GM18520 (cell line): ENCODE results near the gene FARSB.

ENCODE experiments used
- ATAC-seq: cut with Tn5 transposase; IDR thresholded peaks from one replicate; pipeline ENCODE4 v1.9.1; 2021; ENCODE audit not compliant: unreplicated experiment

FARSB gene

DNA sequence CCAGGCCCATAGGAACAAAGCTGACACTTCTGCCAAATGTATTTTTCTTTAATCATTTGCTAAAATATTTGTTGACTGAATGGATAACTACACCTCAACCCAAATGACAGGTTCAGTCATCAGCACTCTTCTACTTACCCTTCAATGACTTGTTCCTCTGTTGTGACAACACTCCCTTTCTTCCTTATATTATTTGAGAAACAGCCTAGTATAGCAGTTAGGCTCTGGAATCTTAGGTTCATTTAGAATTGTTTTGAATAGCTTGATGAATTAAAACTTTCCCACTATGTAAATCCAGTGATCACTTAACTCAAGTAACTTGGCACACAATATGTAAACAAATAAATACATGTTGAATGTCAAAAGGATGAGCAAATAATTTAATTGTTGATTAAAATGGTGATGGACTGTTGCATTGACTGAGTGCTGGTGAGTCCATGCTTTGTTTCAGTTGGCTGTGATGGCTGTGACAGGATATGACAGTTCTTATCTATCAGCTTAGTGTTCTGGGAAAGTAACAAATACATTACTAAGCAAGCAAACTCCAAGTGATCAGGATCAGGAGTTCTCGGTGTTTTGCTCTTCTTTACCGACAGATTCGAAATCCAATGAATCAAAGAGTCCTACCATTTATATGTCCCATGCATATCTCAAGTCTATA lies 12.7 kb upstream of the FARSB start:
- ATAC-seq = no peak

DNA sequence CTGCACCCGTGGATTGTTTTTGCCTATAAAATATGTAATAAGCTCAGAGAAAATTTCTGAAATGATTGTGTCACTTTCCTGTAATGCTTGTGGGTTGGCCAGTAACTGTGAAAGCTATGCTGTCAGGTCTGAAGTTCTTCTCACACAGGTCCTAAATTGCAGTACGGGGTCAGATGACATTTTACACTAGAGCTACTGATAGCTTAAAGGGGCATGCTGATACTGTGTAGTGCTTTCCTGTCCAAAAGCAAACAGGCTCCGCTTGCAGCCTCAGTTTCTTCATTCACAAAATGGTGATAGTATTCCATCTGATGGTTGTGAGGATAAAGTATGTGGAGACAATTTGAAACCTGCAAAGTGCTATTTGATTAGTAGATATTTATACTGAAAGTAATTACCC lies 7.6 kb upstream of the FARSB start:
- no peak for ATAC-seq

DNA sequence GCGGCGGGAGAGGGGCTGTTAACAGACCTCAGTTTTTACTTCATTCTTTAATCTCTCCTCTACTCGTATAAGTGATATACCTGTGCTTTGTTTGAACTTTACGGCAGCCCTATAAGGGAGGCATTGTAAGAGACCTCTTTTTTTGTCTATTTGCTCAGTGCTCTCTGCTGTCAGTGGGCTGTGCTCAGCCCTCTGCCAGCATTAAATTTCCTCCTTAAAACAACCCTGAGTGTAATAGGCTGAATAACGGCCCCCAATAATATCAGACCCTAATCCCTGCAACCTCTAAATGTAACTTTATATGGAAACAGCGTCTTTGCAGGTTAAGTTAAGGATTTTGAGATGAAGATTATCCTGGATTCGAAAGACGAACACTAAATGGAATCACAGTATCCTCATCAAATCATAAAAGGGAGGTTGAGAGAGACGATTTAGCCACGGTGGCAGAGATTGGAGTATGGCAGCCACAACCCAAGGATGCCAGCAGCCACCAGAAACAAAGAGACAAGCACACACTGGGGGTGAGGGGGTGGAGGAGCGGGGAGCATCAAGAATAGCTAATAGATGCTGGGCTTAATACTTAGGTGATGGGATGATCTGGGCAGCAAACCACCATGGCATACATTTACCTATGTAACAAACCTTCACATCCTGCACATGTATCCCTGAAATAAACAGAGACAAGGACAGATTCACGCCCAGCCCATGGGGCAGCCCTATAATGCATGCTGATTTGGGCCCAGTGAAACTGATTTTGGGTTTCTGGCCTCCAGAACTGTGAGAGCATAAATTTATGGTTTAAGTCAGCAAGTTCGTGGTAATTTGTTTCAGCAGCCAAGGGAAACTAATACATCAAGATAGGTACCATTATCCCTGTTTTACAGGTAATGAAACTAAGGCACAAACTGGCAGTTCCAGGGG lies 894 bp upstream of the FARSB start:
- peak; percentile 0 for ATAC-seq

DNA sequence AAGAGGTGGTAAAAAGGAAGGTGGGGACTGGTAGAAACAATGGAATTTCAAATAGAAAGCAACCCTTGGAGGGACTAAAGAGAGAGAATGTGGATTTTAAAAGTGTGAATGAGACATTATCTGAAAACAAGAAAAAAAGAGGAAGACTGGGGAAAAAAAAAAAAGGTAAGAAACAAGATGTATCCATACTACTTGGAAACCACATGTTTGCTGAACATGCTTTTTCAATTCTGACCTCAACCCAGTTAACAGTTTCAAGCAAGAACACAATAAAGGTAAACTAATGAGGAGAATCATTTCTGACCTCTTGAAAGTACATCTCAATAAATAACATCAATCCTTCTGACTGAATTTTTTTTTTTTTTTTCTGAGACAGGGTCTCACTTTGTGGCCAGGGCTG lies 2.6 kb downstream of the FARSB start:
- no peak for ATAC-seq

DNA sequence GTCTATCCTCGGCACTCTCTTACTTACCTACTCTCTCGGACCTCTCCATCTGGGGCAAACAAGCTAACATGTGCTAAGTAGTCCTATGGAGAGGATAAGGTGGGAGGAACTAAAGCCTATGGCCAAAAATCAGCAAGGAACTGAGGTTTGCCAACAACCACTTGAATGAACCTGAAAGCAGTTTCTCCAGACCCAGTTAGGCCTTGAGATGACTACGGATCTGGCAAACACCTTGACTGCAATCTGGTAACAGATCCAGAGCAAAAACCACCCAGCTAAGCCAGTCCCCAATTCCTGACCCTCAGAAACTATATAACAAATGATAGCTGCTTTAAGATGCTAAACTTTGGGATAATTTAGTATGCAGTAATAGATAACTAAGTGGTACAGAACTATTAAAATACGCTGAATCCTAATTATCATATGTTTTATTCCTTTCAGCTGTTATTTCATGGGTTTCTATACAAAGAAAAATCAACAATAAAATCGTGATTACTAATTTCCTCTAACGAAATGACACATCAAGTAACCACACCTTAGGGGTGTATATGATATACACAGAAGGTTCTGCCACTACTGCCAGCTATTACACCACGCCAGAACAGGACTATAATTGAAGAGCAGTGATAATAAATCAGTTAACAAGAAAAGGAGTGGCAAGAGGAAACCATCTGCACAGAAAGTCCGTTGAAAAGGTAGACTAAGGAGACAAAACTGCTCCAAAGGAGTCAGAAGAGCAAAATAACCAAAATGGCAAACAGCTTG lies 3.2 kb downstream of the FARSB start:
- ATAC-seq = no peak

DNA sequence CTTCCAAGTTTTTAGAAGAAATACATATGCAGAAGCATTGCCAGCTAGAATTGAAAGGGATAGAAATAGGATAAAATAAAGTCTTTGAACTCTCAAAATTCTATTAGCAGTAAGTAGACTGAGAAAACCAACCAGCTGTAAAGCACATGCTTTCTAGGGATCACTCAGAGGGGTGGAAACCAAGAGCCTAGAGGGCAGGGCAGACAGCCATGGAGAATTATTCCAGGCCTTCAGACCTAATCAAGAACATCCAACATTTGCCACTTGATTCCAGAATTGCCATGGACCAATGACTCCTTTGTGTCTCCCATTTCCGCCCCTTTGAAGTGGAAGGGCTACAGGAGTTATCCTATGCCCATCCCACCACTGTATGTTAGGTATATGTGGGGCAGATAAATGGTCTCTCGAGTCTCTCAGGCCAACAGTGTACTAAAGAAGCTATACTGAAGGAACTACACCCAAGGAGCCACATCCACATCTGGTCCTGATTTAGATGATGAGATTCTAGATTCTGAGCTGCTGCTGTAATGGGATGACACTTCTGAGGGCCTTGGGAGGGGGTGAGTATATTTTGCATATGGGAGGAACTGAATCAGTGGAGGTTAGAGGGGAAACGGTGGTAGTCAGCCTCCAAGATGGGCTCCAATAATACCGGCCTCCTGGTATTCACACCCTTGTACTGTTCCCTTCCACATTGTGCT lies 4.0 kb downstream of the FARSB start:
- no peak for ATAC-seq

DNA sequence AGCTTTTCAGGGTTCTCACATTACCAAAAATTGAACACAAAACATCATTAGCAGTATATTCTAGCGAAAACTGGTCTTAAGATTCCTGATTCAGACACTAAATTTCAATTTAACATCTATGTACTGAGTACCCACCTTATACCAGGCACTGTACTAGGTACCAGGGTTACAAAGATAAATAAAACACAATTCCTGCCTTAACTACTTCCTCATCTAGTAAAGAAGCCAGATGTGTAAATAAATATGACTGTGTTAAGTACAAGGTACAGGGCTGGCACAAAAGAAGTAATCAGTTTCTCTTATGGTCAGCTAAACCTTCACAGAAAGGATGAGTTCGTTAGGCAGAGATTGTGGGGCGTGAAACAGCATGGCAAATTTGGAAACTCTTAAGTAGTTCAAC lies 6.1 kb downstream of the FARSB start:
- no peak for ATAC-seq

DNA sequence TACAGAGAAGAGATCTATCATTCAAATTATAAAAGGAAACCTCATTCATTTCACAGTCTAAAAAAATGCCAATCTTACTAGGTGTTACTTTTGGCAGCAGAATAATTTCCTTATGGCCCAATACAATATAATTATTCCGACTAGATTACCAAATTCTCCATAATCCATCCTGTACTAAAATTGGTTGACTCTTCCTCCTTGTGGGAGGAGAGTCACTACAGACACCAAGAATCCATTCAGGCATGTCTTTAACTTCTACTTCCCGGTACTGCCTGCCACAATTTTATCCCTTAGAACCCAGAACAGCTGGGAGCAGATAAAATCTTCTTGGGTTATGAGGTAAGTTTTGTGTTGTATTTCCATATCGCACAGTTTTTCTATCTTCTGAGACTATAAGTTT lies 9.9 kb downstream of the FARSB start:
- ATAC-seq = no peak

DNA sequence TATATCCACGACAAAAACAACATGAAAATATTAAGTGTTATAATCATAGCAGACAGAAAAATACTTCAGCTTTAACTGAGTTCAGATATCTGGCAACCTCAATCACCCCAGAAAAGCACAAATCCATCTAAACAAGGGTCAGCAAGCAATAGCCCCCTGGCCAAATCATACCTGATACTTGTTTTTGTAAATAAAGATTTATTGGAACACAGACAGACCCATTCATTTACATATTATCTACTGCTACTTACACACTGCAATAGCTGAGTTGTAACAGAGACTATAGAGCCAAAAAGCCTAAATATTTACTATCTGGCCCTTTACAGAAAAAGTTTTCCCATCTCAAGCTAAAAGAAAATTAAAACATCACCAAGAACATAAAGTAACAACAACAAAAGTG lies 12.8 kb downstream of the FARSB start:
- ATAC-seq = no peak

DNA sequence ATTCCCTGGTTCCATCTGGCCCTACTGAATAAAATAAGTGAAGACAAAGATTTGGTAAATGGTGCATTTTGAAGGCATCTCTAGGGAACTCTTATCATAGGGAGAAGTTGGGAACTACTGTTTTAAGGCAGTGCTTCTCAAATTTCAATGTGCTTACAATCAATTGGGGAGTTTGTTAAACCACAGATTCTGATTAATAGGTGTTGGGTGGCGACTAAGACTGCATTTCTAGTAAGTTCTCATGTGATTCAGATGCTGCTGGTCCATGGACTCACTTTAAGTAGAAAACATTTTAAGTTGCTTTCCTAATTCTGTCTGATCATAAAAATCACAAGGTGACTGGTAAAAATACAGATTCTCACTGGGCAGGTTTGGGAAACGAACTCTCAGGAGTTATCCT lies 14.6 kb downstream of the FARSB start:
- no peak for ATAC-seq

DNA sequence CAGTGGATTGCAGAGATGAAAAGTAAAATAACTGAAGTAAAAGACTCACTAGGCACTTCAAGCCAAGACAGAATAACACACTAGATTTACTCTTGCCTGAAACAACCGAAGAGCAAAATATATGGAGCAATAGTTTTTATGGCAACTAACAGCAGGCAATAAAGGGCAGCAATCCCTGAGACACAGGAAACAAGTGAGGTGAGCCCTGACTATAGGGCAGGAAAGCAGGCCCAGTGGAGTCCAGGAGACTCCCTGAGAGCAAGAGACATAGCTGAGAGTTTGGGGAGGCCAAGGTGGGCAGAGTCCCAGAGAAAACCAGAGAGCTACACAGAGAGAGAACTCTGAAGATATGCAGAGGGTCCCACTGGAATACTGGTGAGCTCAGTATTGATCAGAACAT lies 18.8 kb downstream of the FARSB start:
- ATAC-seq = no peak

DNA sequence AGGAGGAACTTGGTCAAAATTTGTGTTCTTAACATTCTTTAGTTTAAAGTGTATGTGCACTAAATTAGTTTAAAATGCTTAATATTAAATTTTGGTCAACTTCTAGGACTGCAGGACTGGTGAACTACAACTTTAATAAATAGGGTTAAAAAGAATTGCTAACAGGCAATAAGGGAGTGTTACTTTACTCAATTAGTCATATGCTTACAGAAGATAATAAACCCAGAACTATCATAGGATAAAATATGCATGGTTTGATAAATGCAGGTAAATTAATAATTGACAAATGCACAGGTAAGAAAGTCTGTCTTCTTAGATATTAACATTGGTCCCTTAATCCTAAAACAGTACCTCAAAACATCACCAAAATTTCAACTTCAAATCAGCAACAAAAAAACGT lies 20.6 kb downstream of the FARSB start:
- no peak for ATAC-seq

DNA sequence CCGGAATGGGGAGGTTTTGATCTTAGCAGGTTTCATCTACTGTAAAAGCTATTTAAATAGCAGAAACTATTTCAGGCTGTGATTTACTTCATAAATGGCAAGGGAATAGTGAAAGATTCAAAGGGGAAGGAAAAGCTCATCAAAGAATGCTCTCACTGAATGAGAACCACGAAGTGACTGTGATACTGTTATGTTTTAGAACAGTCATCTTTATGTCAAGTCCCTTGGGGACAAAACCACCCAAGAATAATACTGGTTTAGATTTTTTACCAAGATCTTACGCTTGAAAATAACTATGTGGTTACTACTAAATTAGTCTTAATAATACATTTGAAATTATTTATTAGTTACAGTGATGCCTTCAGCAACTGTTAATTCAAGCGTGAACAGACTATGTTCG lies 28.1 kb downstream of the FARSB start:
- no peak for ATAC-seq

DNA sequence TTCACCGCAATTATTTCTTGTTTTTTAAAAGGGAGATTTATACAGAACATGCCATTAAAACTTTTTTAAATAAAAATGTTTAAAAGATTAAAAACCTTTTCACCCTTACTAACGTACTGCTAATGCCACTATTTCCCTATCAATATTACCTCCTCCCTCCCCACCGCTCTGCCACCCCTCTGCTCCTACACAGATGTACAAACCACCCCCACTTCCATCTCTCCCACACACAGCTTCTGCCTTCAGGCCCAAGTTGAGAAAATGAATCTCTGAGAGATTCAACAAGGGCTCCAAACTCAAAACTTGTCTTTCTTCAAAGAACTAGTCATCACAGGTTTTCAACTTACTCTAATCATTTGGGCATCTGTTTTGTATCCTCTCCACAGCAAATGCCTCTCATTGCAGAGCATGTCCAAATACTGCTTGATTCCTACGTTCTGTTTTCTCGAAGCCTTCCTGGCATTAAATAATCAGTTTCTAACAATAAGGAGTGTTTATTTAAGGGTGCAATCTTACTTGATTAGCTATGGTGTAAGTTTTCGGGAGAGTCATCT lies 32.1 kb downstream of the FARSB start:
- ATAC-seq = no peak

DNA sequence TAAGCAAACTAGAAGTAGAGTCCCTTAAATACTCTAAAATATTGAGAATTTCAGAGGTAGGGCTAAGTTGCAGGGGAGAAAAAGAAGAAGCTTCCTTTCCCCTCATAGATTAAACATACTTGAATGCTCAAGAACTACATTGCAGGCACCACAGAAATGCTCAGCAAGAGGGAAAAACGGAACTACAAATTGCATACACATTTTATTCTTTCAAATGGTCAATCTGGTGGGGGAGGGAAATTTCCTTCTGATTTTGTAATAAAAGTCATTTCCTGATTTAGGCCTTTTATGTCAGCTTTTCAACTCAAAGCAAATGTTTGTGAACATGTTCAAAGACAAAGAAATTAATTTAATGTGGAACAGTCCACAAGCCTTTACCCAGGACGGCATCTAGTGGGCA lies 33.0 kb downstream of the FARSB start:
- no peak for ATAC-seq

DNA sequence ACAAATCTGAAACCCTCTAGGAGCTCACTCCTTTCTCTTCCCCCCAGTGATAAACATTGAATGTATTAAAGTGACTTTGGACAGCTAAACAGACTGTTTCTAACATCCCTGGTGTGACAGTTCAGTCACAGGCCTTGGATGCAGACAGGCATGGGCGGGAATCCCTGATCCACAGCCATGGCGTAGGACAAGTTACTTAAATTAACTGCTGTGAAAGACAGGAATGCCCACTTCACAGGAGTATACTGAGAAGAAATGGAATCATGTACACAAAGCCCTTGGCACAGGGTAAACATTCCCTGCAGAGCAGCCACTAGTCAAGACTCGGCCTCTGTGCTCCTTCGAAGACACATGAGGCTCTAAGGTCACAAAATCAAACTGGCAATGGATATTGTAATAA lies 34.0 kb downstream of the FARSB start:
- no peak for ATAC-seq

DNA sequence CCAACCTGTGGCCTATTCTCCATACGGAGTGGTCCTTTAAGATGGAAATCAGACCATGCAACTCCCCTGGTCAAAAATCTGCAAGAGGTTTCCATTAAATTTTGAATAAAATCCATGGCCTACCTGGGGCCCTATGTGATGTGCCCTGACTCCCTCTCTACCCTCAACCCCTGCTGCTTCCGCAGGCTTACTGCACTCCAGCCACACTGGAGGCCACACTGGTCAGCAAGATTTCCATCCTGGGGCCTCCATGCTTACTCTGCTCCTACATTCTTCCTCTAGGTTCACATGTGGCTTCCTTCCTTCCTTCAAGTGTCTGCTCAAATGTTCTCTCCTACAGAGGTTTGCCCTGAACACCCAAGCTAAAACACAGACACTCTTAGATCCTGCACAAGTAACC lies 40.6 kb downstream of the FARSB start:
- ATAC-seq = no peak

DNA sequence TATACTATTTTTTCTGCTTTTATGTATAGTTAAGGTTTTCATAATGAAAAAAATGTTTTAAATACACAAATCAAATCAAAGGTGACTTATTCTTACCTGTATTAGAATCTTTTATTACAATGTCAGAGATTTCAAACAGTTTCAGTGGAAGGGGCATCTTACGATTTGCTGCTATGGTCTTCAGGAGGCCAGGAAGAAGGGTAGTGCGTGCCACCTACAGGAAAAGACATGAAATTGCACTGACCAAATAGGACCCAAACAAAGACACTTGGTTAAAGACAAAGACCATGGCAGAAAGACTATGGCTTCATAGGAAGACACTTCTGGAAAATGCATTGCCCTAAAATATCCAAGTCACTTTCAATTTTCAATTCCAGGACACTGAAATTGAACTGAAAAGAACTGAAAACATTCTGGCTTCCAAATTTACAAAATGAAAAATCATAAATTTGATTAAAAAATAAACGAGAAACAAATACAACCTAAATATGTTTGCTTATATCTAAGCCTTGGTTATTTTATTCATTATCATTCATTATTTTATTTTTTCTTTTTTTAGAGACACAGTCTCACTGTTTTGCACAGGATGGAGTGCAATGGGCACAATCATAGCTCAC lies 42.1 kb downstream of the FARSB start:
- ATAC-seq = peak; percentile 54

DNA sequence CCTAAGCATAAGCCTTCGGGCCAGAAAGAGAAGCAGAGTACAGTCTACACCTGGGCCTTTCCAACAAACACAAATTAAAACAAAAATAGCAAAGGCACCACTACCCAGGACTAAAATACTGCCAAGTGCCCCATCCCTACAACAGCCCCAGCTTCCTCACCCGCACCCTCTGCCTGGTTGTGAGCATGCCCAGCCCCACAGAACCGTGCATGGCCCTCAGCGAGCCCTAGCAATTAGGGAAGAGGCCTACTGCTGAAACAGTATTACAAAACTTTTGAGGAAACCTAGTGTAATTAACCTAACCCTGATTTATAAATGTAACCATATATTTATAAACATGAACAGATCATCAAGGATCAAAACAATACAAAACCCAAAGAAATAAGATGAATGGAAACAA lies 44.2 kb downstream of the FARSB start:
- ATAC-seq = no peak

DNA sequence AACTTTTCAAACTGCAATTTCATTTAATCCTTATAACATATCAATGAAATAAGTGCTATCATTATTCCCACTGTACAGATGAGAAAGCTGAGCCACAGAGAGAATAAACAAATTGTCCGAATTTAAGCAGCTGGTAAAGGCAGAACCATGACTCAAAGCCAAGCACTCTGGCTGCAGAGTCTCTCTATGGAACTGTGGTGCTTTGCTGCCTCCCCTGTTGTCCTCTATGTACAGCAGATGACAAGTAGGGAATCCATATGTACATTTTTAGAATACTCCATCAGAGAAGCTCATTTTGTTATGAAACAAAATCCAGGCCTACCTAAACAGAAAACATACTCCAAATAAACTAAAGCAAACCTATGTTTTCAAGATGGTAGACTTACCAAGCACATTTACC lies 45.1 kb downstream of the FARSB start:
- no peak for ATAC-seq

DNA sequence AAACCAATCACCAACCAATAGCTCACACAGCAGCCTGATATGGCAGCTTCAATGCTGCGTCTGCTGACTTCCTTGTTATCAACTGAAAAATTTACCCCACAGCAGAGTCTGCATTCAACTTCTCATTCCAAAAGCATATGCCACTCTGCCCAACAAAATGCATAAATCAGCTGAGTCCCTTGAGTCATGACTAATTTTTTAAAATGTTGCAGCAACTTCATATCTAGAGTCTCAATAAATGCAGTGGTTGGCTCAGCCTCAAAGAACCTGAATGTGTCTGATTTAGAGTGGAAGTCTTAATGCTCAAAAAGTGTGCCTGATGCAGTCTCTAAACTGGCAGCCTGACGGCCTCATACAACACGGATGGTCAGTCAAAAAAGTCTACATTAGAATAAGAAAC lies 46.5 kb downstream of the FARSB start:
- ATAC-seq = no peak
